Caco-2 (cell line): ENCODE measurements around the gene ZBTB26. TPM values are rescaled to one million over a fixed set of nuclear protein-coding genes. Genes with fewer than 3 reads are reported as not detected.

ENCODE experiments used
- BruUV-seq: library from RNA; stranded (reverse); fragments of 400-500 nt; replicated peaks from 2 replicates; lab custom pipeline; 2021; lab: Mats Ljungman, UMichigan
- CTCF ChIA-PET: fragments of 300-600 bp; sonication (Branson Sonifier 250); formaldehyde crosslinking; loops from one replicate; lab custom pipeline; 2022; ENCODE audit warnings: antibody characterized with exemption; lab: Charles Lee
- POLR2A ChIA-PET: fragments of 300-600 bp; sonication (Branson Sonifier 250); formaldehyde crosslinking; loops from one replicate; lab custom pipeline; 2022; ENCODE audit warnings: antibody characterized with exemption; lab: Charles Lee
- DNase-seq, 2 experiments: peaks; one replicate each; pipeline versions ENCODE4 v3.0.0 to v3.0.0-alpha.2; 2020 to 2022
- H3K27me3 ChIP-seq: replicated peaks from 2 replicates; pipeline ENCODE4 v1.6.0; 2011; ENCODE audit warnings: low read length; ENCODE audit not compliant: control insufficient read depth, insufficient read depth
- H3K36me3 ChIP-seq: 2 replicates; pipeline ENCODE4 v1.5.1; 2011; ENCODE audit warnings: low read length; ENCODE audit not compliant: control insufficient read depth, insufficient read depth
- H3K4me1 ChIP-seq: fragments of 250-450 bp; sonication (Bioruptor Pico); 2 replicates; pipeline ENCODE4 v1.5.1; 2020; ENCODE audit warnings: mild to moderate bottlenecking
- H3K4me3 ChIP-seq: 2 replicates; pipeline ENCODE4 v1.5.1; 2011; ENCODE audit warnings: low read depth, mild to moderate bottlenecking, control low read depth, low read length
- H3K9me3 ChIP-seq: fragments of 250-450 bp; sonication (Bioruptor Pico); 2 replicates; pipeline ENCODE4 v1.5.1; 2020; ENCODE audit warnings: mild to moderate bottlenecking, moderate library complexity
- H3K27ac Mint-ChIP-seq: one replicate; pipeline ENCODE4 v1.8.0; 2022; ENCODE audit warnings: mixed read lengths; ENCODE audit not compliant: unreplicated experiment
- H3K27me3 Mint-ChIP-seq: one replicate; pipeline ENCODE4 v1.8.0; 2022; ENCODE audit warnings: mixed read lengths; ENCODE audit not compliant: insufficient read depth, unreplicated experiment
- H3K36me3 Mint-ChIP-seq: one replicate; pipeline ENCODE4 v1.8.0; 2022; ENCODE audit warnings: mild to moderate bottlenecking, mixed read lengths; ENCODE audit not compliant: insufficient read depth, unreplicated experiment
- H3K4me1 Mint-ChIP-seq: one replicate; pipeline ENCODE4 v1.8.0; 2022; ENCODE audit warnings: low read depth, mixed read lengths; ENCODE audit not compliant: unreplicated experiment
- H3K4me3 Mint-ChIP-seq: one replicate; pipeline ENCODE4 v1.8.0; 2022; ENCODE audit warnings: mild to moderate bottlenecking, moderate library complexity, mixed read lengths; ENCODE audit not compliant: unreplicated experiment
- H3K9me3 Mint-ChIP-seq: one replicate; pipeline ENCODE4 v1.8.0; 2022; ENCODE audit warnings: mixed read lengths; ENCODE audit not compliant: unreplicated experiment
- CTCF ChIP-seq, 2 experiments: fragments of 200-600 bp in 1 of 2; IDR thresholded peaks; 1 replicate in 1 of 2; 2 replicates in 1 of 2; pipeline versions ENCODE4 v1.5.1 to v1.8.0; 2011 to 2022; ENCODE audit warnings: antibody characterized with exemption in 1 of 2, control low read depth in 1 of 2, inconsistent platforms in 1 of 2, low read depth in 1 of 2, low read length in 1 of 2, mild to moderate bottlenecking in 1 of 2, moderate library complexity in 1 of 2; ENCODE audit not compliant: insufficient read depth in 1 of 2, severe bottlenecking in 1 of 2, unreplicated experiment in 1 of 2
- intact Hi-C: fragments of 100-400 bp; cut with micrococcal nuclease; formaldehyde crosslinking; loops from one replicate; pipeline ENCODE4 v1.10.0; 2022; ENCODE audit not compliant: unreplicated experiment
- total RNA-seq: library from RNA; stranded (reverse); gene quantifications from 2 replicates; pipeline ENCODE4 v1.2.3, GENCODE V29; 2022

ZBTB26 gene
- total RNA-seq, 1 experiment from 2014 or later = 8.7 TPM

GRCh38 chr9:122954253-122954691, 23.0 kb upstream of the ZBTB26 start:
- BruUV-seq = no TSS peak
- TF ChIP-seq CTCF (IDR thresholded peaks at IDR 0.05; ENCODE audit: insufficient read depth in 1 of 2, low read depth in 1 of 2, low read length in 1 of 2, severe bottlenecking in 1 of 2, unreplicated experiment in 1 of 2) = no peak
- H3K27me3 Mint-ChIP-seq = no peaks in the 10 kb centered on the region
- Histone ChIP-seq H3K36me3 (peaks cover 1% of the 10 kb centered on the region), H3K4me1 (no peaks in the 10 kb centered on the region), H3K9me3 (no peaks in the 10 kb centered on the region), H3K4me3 (no peak overlapping the region), H3K27me3 (no peaks in the 10 kb centered on the region)
- no peak for DNase-seq
- H3K4me1 Mint-ChIP-seq = peaks cover 26% of the 10 kb centered on the region
- POLR2A ChIA-PET = interaction anchor here (0.6 kb wide), 1 partner anchor 37 kb away, joined by 3 read pairs; no protein-coding TSS in a partner anchor
- no peak overlapping the region for H3K27ac Mint-ChIP-seq
- intact Hi-C loops = no loop called here
- H3K9me3 Mint-ChIP-seq = no peaks in the 10 kb centered on the region
- peaks cover 25% of the 10 kb centered on the region for H3K36me3 Mint-ChIP-seq
- H3K4me3 Mint-ChIP-seq = no peak overlapping the region
- CTCF ChIA-PET = no interaction called here

GRCh38 chr9:122951056-122951455, 19.7 kb upstream of the ZBTB26 start:
- no peak for TF ChIP-seq CTCF (IDR thresholded peaks at IDR 0.05; ENCODE audit: insufficient read depth in 1 of 2, low read depth in 1 of 2, low read length in 1 of 2, severe bottlenecking in 1 of 2, unreplicated experiment in 1 of 2)
- Histone ChIP-seq H3K9me3 (no peaks in the 10 kb centered on the region), H3K4me3 (no peak overlapping the region), H3K27me3 (no peaks in the 10 kb centered on the region), H3K4me1 (no peaks in the 10 kb centered on the region), H3K36me3 (no peaks in the 10 kb centered on the region)
- no peak overlapping the region for H3K4me3 Mint-ChIP-seq
- H3K36me3 Mint-ChIP-seq = peaks cover 9% of the 10 kb centered on the region
- intact Hi-C loops = no loop called here
- no TSS peak for BruUV-seq
- no peaks in the 10 kb centered on the region for H3K9me3 Mint-ChIP-seq
- H3K27ac Mint-ChIP-seq = no peak overlapping the region
- CTCF ChIA-PET = no interaction called here
- H3K4me1 Mint-ChIP-seq = peaks cover 27% of the 10 kb centered on the region
- POLR2A ChIA-PET = no interaction called here
- H3K27me3 Mint-ChIP-seq = no peaks in the 10 kb centered on the region
- no peak for DNase-seq

- ChIA-PET CTCF (no interaction called here), POLR2A (no interaction called here)
- intact Hi-C loops = no loop called here
- DNase-seq = no peak
- no peaks in the 10 kb centered on the region for H3K9me3 Mint-ChIP-seq
- H3K9me3 ChIP-seq = no peaks in the 10 kb centered on the region
- no peaks in the 10 kb centered on the region for H3K36me3 ChIP-seq
- H3K4me3 Mint-ChIP-seq = no peak overlapping the region
- H3K27me3 Mint-ChIP-seq = no peaks in the 10 kb centered on the region
- BruUV-seq = no TSS peak
- H3K4me1 Mint-ChIP-seq = peaks cover 27% of the 10 kb centered on the region
- H3K4me3 ChIP-seq = no peak overlapping the region
- H3K27ac Mint-ChIP-seq = no peak overlapping the region
- H3K36me3 Mint-ChIP-seq = peaks cover 5% of the 10 kb centered on the region
- no peaks in the 10 kb centered on the region for H3K4me1 ChIP-seq
- no peaks in the 10 kb centered on the region for H3K27me3 ChIP-seq
- no peak for TF ChIP-seq CTCF (IDR thresholded peaks at IDR 0.05; ENCODE audit: insufficient read depth in 1 of 2, low read depth in 1 of 2, low read length in 1 of 2, severe bottlenecking in 1 of 2, unreplicated experiment in 1 of 2)
These were observed 19.0 kb upstream of the ZBTB26 start for GRCh38 chr9:122950263-122950662.
